Osteocyte (in vitro differentiated cells): Measurements from ENCODE around the gene SH2D2A. TPM values are rescaled to one million over a fixed set of nuclear protein-coding genes. Genes with fewer than 3 reads are reported as not detected.

Experiments
- DNase-seq: peaks from one replicate; pipeline ENCODE4 v3.0.0; 2021; ENCODE audit warnings: mixed read lengths; ENCODE audit not compliant: unreplicated experiment; ENCODE audit errors: extremely low spot score
- H3K27ac Mint-ChIP-seq: one replicate; pipeline ENCODE4 v1.8.0; 2021; ENCODE audit warnings: mild to moderate bottlenecking, mixed read lengths; ENCODE audit not compliant: unreplicated experiment
- H3K27me3 Mint-ChIP-seq: one replicate; pipeline ENCODE4 v1.8.0; 2021; ENCODE audit warnings: mixed read lengths; ENCODE audit not compliant: unreplicated experiment
- H3K36me3 Mint-ChIP-seq: one replicate; pipeline ENCODE4 v1.8.0; 2021; ENCODE audit warnings: mixed read lengths; ENCODE audit not compliant: unreplicated experiment
- H3K4me1 Mint-ChIP-seq: one replicate; pipeline ENCODE4 v1.8.0; 2021; ENCODE audit warnings: mixed read lengths; ENCODE audit not compliant: unreplicated experiment
- H3K4me3 Mint-ChIP-seq: one replicate; pipeline ENCODE4 v1.8.0; 2021; ENCODE audit warnings: mild to moderate bottlenecking, moderate library complexity, mixed read lengths; ENCODE audit not compliant: unreplicated experiment
- H3K9me3 Mint-ChIP-seq: one replicate; pipeline ENCODE4 v1.8.0; 2021; ENCODE audit warnings: mixed read lengths; ENCODE audit not compliant: unreplicated experiment
- total RNA-seq: library from RNA; stranded (reverse); gene quantifications from 2 replicates; pipeline ENCODE4 v1.2.1, GENCODE V29; 2021
- TF ChIP-seq, protein P1 (sequence below): fragments of 200-600 bp; sonication (generic); IDR thresholded peaks from 2 replicates; pipeline ENCODE4 v1.5.0; 2021; ENCODE audit warnings: antibody characterized with exemption, mild to moderate bottlenecking, moderate library complexity

SH2D2A gene
- total RNA-seq, 1 donor from 2014 or later: not detected

DNA sequence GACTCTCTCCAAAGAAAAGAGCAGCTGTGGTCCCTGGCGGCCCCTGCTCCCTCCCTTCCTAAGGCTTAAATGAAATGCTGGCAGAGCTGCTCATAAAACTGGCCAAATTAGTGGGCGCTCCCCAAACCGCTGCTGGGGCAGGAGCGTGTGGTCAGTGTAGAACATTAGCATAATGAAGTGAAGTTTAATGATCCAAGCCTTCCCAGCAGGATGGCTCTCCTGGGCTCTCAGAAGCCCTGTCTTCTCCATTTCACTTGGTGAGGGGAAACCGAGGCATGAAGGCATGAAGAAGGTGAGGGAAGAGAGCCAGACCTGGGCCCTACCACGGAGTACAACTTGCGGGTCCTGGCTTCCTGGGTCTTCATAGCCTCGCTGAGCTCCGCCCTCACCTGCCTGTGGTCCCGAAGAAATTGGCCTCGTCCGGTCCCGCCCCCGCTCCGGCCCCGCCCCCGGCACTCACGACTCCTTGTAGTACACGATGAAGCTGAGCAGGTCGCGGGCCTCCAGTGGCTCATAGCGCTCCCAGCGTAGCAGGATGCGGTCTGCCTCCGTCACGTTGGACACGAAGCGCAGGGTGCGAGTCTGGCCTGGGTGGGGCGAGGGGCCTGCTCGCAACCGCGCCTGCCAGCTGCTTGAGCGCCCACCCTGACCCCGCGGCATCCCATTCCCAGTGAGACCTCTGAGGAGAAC lies 32.0 kb upstream of the SH2D2A start:
- H3K4me3 Mint-ChIP-seq: no peak overlapping the region
- H3K27ac Mint-ChIP-seq: no peak overlapping the region
- peaks cover 57% of the 10 kb centered on the region for H3K27me3 Mint-ChIP-seq
- TF ChIP-seq, protein P1, sequence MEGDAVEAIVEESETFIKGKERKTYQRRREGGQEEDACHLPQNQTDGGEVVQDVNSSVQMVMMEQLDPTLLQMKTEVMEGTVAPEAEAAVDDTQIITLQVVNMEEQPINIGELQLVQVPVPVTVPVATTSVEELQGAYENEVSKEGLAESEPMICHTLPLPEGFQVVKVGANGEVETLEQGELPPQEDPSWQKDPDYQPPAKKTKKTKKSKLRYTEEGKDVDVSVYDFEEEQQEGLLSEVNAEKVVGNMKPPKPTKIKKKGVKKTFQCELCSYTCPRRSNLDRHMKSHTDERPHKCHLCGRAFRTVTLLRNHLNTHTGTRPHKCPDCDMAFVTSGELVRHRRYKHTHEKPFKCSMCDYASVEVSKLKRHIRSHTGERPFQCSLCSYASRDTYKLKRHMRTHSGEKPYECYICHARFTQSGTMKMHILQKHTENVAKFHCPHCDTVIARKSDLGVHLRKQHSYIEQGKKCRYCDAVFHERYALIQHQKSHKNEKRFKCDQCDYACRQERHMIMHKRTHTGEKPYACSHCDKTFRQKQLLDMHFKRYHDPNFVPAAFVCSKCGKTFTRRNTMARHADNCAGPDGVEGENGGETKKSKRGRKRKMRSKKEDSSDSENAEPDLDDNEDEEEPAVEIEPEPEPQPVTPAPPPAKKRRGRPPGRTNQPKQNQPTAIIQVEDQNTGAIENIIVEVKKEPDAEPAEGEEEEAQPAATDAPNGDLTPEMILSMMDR: no peak
- no peaks in the 10 kb centered on the region for H3K36me3 Mint-ChIP-seq
- H3K9me3 Mint-ChIP-seq: no peaks in the 10 kb centered on the region
- H3K4me1 Mint-ChIP-seq: peaks cover 10% of the 10 kb centered on the region
- DNase-seq: no peak

DNA sequence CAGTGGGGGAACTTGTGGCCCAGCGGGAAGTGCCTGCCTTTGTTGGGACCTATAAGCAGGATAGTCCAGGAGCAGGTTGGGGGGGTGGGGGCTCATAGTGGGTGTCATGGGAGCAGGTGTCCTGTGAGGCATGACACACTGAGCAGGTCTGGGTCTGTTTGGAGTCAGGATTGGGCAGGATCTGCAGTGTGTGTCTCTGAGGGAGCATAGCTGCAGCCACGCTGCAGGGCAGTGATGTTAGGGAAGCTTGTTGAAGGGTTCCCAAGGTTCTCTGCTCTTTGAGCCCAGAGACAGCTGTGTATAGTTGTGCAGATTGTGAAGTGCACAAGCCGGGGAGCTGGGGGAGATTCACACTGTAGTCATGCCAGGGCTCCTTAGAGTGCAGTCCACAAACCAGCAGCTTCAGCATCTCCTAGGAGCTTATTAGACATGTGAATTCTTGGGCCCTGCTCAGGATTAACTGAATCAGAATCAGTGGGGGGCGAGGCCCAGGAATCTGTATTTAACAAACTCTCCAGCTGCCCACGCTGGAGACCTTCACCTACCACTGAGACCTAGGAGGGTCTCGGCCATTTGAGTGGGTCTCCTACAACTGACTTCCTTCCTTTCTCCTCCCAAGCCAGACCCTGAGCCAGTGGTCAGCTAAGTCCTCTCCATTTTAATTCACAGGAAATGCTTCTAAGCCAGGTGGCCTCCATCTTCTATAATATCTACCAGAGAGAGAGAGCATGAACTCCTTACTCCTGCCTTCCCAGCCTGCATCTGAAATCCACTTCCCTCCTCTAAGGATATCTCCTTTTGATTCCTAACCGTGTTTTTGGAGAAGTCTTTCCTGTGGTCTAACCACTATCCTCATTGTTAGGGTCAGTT lies 31.2 kb upstream of the SH2D2A start:
- Mint-ChIP-seq H3K4me1 (peaks cover 7% of the 10 kb centered on the region), H3K4me3 (no peak overlapping the region), H3K9me3 (no peaks in the 10 kb centered on the region), H3K27ac (no peak overlapping the region), H3K36me3 (no peaks in the 10 kb centered on the region), H3K27me3 (peaks cover 57% of the 10 kb centered on the region)
- DNase-seq: no peak
- TF ChIP-seq, protein P1: no peak

DNA sequence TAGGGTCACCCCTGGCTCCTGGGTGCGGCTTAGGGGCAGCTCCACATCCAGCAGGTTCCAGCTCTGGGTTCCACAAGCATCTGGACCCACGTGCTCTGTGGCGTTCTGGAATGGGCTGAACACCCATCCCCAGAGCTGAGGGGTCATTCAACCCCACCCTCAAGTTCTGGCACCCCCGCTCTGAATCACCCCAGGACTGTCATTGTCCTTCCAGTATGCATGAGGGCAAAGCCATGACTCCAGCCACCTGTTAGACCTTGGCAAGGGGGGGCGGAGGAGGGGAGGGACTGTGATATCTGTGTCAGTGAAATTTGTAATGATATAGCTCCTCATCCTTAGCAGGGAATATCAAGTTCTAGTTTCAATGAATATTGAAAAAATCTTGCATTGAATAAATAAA lies 30.0 kb upstream of the SH2D2A start:
- Mint-ChIP-seq H3K27ac (no peak overlapping the region), H3K27me3 (peaks cover 62% of the 10 kb centered on the region), H3K36me3 (no peaks in the 10 kb centered on the region), H3K9me3 (no peaks in the 10 kb centered on the region), H3K4me3 (no peak overlapping the region), H3K4me1 (no peaks in the 10 kb centered on the region)
- no peak for DNase-seq
- TF ChIP-seq, protein P1: no peak

DNA sequence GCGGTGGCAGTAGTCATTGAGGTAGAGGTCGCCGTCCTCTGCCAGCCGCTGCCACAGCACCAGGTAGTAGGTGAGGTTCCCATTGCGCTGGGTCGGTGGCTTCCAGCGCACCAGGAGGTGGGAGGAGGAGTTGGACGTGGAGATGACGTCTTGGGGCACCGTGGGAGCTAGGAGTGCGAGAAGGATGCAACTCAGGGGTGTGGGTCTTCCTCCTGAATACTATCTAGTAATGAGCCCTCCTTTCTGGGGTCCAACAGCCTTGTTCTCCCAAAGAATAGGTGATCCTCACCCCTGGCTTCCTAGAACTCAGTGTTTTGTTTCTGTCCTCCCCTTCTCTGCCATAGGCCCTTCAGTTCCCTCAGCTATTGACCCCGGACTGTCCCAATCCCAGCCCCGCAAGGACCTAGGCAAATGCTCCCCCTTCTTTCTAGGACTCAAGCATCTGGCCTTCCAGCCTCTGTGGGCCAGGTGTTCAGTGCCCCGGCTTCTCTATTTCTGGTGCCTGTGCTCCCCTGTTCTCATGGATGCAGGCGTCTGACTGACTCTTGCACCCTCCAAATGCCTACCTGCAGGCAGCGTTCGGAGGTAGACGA lies 29.4 kb upstream of the SH2D2A start:
- TF ChIP-seq, protein P1: no peak
- Mint-ChIP-seq H3K27ac (no peak overlapping the region), H3K4me3 (no peak overlapping the region), H3K27me3 (peaks cover 62% of the 10 kb centered on the region), H3K4me1 (no peaks in the 10 kb centered on the region), H3K36me3 (no peaks in the 10 kb centered on the region), H3K9me3 (no peaks in the 10 kb centered on the region)
- DNase-seq: no peak
